ENCODE measurements around the gene AMHR2.

- TF ChIP-seq EP300 (IDR thresholded peaks at IDR 0.05) (no peak), CTCF (IDR thresholded peaks at IDR 0.05) (no peak)
Measured at GRCh38 chr12:53430116-53430515, 6.5 kb downstream of the AMHR2 start.
